Panc1 (cell line): ENCODE data around the gene EMC6. TPM values are rescaled to one million over a fixed set of nuclear protein-coding genes. Genes with fewer than 3 reads are reported as not detected.

Experiments used
- ATAC-seq: fragments of 200-7000 bp; cut with Tn5 transposase; 2 replicates; pipeline ENCODE4 v1.9.1; 2020; ENCODE audit warnings: mild to moderate bottlenecking, moderate library complexity
- BruUV-seq: library from RNA; stranded (reverse); fragments of 400-500 nt; replicated peaks from 2 replicates; lab custom pipeline; 2021; lab: Mats Ljungman, UMichigan
- CTCF ChIA-PET: fragments of 300-600 bp; sonication (Branson Sonifier 250); formaldehyde crosslinking; loops from one replicate; lab custom pipeline; 2022; ENCODE audit warnings: antibody characterized with exemption; lab: Charles Lee
- POLR2A ChIA-PET: fragments of 300-600 bp; sonication (Branson Sonifier 250); formaldehyde crosslinking; loops from one replicate; lab custom pipeline; 2022; ENCODE audit warnings: antibody characterized with exemption; lab: Charles Lee
- DNase-seq: peaks from one replicate; pipeline ENCODE4 v3.0.0-alpha.2; 2010; ENCODE audit warnings: low read depth, low spot score
- H3K27ac ChIP-seq: 2 replicates; pipeline ENCODE4 v1.5.1; 2011; ENCODE audit warnings: mild to moderate bottlenecking, low read length, inconsistent platforms
- H3K27me3 ChIP-seq: fragments of 200-500 bp; sonication (Bioruptor generic); 2 replicates; pipeline ENCODE4 v1.6.0; 2014; ENCODE audit warnings: low read length, inconsistent platforms; ENCODE audit not compliant: control insufficient read depth, insufficient read depth
- H3K36me3 ChIP-seq: fragments of 200-500 bp; sonication (Bioruptor generic); 2 replicates; pipeline ENCODE4 v1.5.1; 2014; ENCODE audit warnings: inconsistent platforms, mild to moderate bottlenecking, low read length, moderate library complexity; ENCODE audit not compliant: control insufficient read depth, insufficient read depth
- H3K4me1 ChIP-seq: 2 replicates; pipeline ENCODE4 v1.5.1; 2011; ENCODE audit warnings: inconsistent platforms, mild to moderate bottlenecking, low read length, moderate library complexity; ENCODE audit not compliant: control insufficient read depth, insufficient read depth
- H3K4me3 ChIP-seq, 2 experiments: 2 replicates each; pipeline ENCODE4 v1.5.1; 2011 to 2012; ENCODE audit warnings: low read depth in 2 of 2, low read length in 2 of 2, mild to moderate bottlenecking in 2 of 2, inconsistent platforms in 1 of 2, moderate library complexity in 1 of 2
- H3K9me3 ChIP-seq: fragments of 200-500 bp; sonication (Bioruptor generic); 2 replicates; pipeline ENCODE4 v1.5.1; 2014; ENCODE audit warnings: low read depth, mild to moderate bottlenecking, inconsistent platforms, low read length, moderate library complexity; ENCODE audit not compliant: control insufficient read depth, insufficient read depth
- CTCF ChIP-seq: fragments of 450-650 bp; IDR thresholded peaks from 2 replicates; pipeline ENCODE4 v1.5.1; 2017; ENCODE audit warnings: mild to moderate bottlenecking
- POLR2AphosphoS5 ChIP-seq: IDR thresholded peaks from 2 replicates; pipeline ENCODE4 v1.6.1; 2012; ENCODE audit warnings: mild to moderate bottlenecking, low read depth, low read length, moderate library complexity
- REST ChIP-seq, 2 experiments: IDR thresholded peaks; 2 replicates each; pipeline ENCODE4 v1.6.1; 2011 to 2012; ENCODE audit warnings: low read depth in 2 of 2, control low read depth in 1 of 2, low read length in 1 of 2, mild to moderate bottlenecking in 1 of 2, moderate library complexity in 1 of 2; ENCODE audit not compliant: insufficient read depth in 1 of 2
- SIN3A ChIP-seq: IDR thresholded peaks from 2 replicates; pipeline ENCODE4 v1.6.1; 2012; ENCODE audit warnings: low read depth, mild to moderate bottlenecking, low read length, moderate library complexity, borderline replicate concordance; ENCODE audit not compliant: insufficient read depth
- TCF7L2 ChIP-seq: IDR thresholded peaks from 2 replicates; pipeline ENCODE4 v1.6.1; 2011; ENCODE audit warnings: mild to moderate bottlenecking, low read depth, low read length, inconsistent platforms
- in situ Hi-C: cut with HindIII; loops from 2 replicates; pipeline ENCODE4 v1.10.0; 2016; ENCODE audit warnings: low sequenced_read_pairs, low pct_unique_long_range_greater_than_20kb
- intact Hi-C: fragments of 100-400 bp; cut with micrococcal nuclease; formaldehyde crosslinking; loops from one replicate; pipeline ENCODE4 v1.10.0; 2022; ENCODE audit not compliant: unreplicated experiment
- total RNA-seq: library from RNA; stranded (reverse); gene quantifications from one replicate; pipeline ENCODE4 v1.2.1, GENCODE V29; 2021; ENCODE audit not compliant: unreplicated experiment

Gene EMC6
- total RNA-seq, 1 experiment from 2014 or later = 65.9 TPM

- ChIA-PET CTCF (interaction anchor here (0.8 kb wide), 1 partner anchor 52 kb away, joined by 3 read pairs; no protein-coding TSS in a partner anchor), POLR2A (no interaction called here)
- H3K4me1 ChIP-seq = no peaks in the 10 kb centered on the region
- no peak overlapping the region for H3K27ac ChIP-seq
- H3K27me3 ChIP-seq = no peaks in the 10 kb centered on the region
- in situ Hi-C loops (no loop called here), intact Hi-C loops (no loop called here)
- no TSS peak for BruUV-seq
- TF ChIP-seq SIN3A (no peak), TCF7L2 (no peak), REST (IDR thresholded peaks at IDR 0.05; ENCODE audit: insufficient read depth in 1 of 2, low read depth in 2 of 2, low read length in 1 of 2) (no peak), CTCF (no peak), POLR2AphosphoS5 (no peak)
- H3K9me3 ChIP-seq = no peaks in the 10 kb centered on the region
- no peaks in the 10 kb centered on the region for H3K36me3 ChIP-seq
- ATAC-seq (no peak), DNase-seq (no peak)
- no peak overlapping the region for H3K4me3 ChIP-seq
Observed at GRCh38 chr17:3682033-3682432, 13.4 kb downstream of the EMC6 start.

- no peaks in the 10 kb centered on the region for H3K36me3 ChIP-seq
- BruUV-seq = no TSS peak
- no peak overlapping the region for H3K27ac ChIP-seq
- H3K27me3 ChIP-seq = no peaks in the 10 kb centered on the region
- no peak overlapping the region for H3K4me3 ChIP-seq
- no peak for TF ChIP-seq POLR2AphosphoS5
- TF ChIP-seq CTCF = peak; percentile 97
- in situ Hi-C loops = no loop called here
- ChIA-PET POLR2A (no interaction called here), CTCF (interaction anchor here (0.5 to 0.8 kb wide), 4 partner anchors 51 to 662 kb away, joined by 3 to 6 read pairs (median 4); no protein-coding TSS in a partner anchor)
- intact Hi-C loops = no loop called here
- H3K9me3 ChIP-seq = no peaks in the 10 kb centered on the region
- ATAC-seq (peak; percentile 85), DNase-seq (peak; percentile 60)
- no peaks in the 10 kb centered on the region for H3K4me1 ChIP-seq
Observed at GRCh38 chr17:3683054-3683511, 14.5 kb downstream of the EMC6 start.
